ENCODE data around the gene ZNF124. TPM values are rescaled to one million over a fixed set of nuclear protein-coding genes. Genes with fewer than 3 reads are reported as not detected.

Gene ZNF124
- total RNA-seq, 2 donors from 2014 or later = 19.9 to 28.9 TPM

DNA sequence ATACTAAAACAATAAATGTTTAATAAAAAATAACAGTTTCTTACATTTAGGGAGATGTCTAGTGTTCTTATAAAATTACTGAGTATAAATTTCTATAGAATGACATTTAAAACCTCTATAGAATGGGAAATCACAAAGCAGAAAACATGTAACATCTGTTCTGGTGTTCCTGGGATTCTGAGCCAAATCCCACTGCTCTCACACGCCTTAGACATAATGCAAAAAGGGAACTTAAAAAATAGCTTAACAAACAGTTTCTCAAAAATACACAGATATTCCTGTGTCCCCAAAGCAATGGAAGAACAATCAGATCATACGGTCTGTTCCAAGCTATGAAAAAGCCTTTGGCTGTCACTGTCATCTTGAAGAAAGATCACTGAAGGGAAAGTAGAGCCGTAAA is 27.0 kb upstream of the ZNF124 start:
- peaks cover 5% of the 10 kb centered on the region for H3K9me3 ChIP-seq
- H3K27me3 ChIP-seq (replicated peaks; ENCODE audit: insufficient read depth) = no peaks in the 10 kb centered on the region
- H3K36me3 ChIP-seq = peaks cover 15% of the 10 kb centered on the region
- H3K4me1 ChIP-seq (ENCODE audit: control insufficient read depth in 1 of 2, low read depth in 2 of 2) = peaks cover 0 to 3% of the 10 kb centered on the region in 2 donors
- TF ChIP-seq, protein P1, sequence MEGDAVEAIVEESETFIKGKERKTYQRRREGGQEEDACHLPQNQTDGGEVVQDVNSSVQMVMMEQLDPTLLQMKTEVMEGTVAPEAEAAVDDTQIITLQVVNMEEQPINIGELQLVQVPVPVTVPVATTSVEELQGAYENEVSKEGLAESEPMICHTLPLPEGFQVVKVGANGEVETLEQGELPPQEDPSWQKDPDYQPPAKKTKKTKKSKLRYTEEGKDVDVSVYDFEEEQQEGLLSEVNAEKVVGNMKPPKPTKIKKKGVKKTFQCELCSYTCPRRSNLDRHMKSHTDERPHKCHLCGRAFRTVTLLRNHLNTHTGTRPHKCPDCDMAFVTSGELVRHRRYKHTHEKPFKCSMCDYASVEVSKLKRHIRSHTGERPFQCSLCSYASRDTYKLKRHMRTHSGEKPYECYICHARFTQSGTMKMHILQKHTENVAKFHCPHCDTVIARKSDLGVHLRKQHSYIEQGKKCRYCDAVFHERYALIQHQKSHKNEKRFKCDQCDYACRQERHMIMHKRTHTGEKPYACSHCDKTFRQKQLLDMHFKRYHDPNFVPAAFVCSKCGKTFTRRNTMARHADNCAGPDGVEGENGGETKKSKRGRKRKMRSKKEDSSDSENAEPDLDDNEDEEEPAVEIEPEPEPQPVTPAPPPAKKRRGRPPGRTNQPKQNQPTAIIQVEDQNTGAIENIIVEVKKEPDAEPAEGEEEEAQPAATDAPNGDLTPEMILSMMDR (IDR thresholded peaks at IDR 0.05) = no peak
- DNase-seq (ENCODE audit: low spot score) = no peak
- no peak overlapping the region for H3K4me3 ChIP-seq
- no peak overlapping the region for H3K27ac ChIP-seq
- no peak for ATAC-seq (ENCODE audit: insufficient number of reproducible peaks, low FRiP score, low read depth)

DNA sequence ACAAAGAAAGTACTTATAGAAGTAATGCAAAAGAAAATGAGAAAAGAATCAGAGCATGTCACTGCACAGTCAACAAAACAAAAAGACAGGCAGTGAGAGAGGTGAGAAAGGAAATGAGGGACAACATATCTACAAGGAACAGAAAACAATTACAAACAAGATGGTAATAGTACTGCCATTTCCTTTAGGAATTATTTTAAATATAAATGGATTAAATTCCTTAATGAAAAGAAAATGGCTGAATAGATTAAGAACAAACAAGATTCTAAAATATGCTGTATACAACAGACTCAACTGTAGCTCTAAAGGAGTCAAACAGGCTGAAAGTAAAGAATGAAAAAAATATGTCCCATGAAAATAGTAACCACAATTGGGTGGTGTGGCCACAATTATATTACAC is 22.1 kb upstream of the ZNF124 start:
- DNase-seq (ENCODE audit: low spot score) = no peak
- H3K27ac ChIP-seq = no peak overlapping the region
- H3K36me3 ChIP-seq = peaks cover 29% of the 10 kb centered on the region
- ATAC-seq (ENCODE audit: insufficient number of reproducible peaks, low FRiP score, low read depth) = no peak
- H3K4me3 ChIP-seq = no peak overlapping the region
- no peaks in the 10 kb centered on the region for H3K27me3 ChIP-seq (replicated peaks; ENCODE audit: insufficient read depth)
- H3K9me3 ChIP-seq = peaks cover 39% of the 10 kb centered on the region
- TF ChIP-seq, protein P1 (IDR thresholded peaks at IDR 0.05) = no peak
- H3K4me1 ChIP-seq (ENCODE audit: control insufficient read depth in 1 of 2, low read depth in 2 of 2) = peaks cover 0 to 3% of the 10 kb centered on the region in 2 donors

DNA sequence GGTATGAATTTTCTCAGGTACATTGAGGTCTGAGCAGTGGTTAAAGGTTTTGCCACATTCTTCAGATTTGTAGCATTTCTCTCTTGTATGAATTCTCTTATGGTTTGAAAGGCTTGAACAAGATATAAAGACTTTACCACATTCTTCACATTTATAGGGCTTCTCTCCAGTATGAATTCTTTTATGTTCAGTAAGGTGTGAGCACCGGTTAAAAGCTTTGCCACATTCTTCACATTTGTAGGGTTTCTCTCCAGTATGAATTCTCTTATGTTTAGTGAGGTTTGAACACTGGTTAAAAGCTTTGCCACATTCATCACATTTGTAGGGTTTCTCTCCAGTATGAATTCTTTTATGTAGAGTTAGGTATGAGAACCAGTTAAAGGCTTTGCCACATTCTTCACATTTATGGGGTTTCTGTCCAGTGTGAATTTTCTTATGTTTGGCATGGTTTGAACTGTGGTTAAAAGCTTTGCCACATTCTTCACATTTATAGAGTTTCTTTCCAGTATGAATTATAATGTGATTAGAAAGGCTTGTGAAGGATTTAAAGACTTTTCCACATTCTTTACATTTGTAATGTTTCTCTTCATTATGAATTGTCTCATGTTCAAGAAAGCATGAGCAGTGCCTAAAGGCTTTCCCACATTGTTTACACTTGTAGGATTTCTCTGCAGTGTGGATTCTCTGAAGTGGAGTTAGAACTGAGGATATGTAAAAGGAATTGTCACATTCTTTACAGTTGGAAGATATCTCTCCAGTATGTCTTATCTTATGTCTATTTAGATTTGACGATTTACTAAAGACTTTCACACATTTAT is 18.4 kb upstream of the ZNF124 start:
- H3K4me3 ChIP-seq = no peak overlapping the region
- no peaks in the 10 kb centered on the region for H3K4me1 ChIP-seq (ENCODE audit: control insufficient read depth in 1 of 2, low read depth in 2 of 2)
- H3K36me3 ChIP-seq = peaks cover 18% of the 10 kb centered on the region
- no peak for ATAC-seq (ENCODE audit: insufficient number of reproducible peaks, low FRiP score, low read depth)
- TF ChIP-seq, protein P1 (IDR thresholded peaks at IDR 0.05) = no peak
- H3K27ac ChIP-seq = no peak overlapping the region
- peaks cover 56% of the 10 kb centered on the region for H3K9me3 ChIP-seq
- H3K27me3 ChIP-seq (replicated peaks; ENCODE audit: insufficient read depth) = no peaks in the 10 kb centered on the region
- no peak for DNase-seq (ENCODE audit: low spot score)

DNA sequence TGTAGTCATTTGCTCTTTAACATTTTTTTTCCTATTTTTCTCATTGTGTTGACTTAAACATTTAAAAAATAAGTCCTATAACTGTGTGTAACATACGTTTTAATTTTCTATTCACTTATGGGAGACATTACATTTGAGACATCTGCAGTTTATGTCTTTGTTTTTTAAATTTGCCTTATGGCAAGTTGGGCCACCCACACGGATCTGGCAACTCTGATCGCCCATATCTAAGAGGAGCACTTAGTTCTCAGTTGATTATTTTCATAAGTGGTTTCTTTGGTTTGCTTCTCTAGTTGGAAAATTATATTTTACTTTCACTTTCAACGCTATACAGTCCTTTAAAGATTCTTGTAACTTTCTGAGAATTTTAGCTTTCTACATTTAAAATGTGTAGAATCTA is 13.8 kb upstream of the ZNF124 start:
- ATAC-seq (ENCODE audit: insufficient number of reproducible peaks, low FRiP score, low read depth) = no peak
- DNase-seq (ENCODE audit: low spot score) = no peak
- Histone ChIP-seq H3K4me1 (ENCODE audit: control insufficient read depth in 1 of 2, low read depth in 2 of 2) (no peaks in the 10 kb centered on the region), H3K4me3 (no peak overlapping the region), H3K27ac (no peak overlapping the region), H3K9me3 (peaks cover 42% of the 10 kb centered on the region), H3K36me3 (peaks cover 11% of the 10 kb centered on the region), H3K27me3 (replicated peaks; ENCODE audit: insufficient read depth) (no peaks in the 10 kb centered on the region)
- TF ChIP-seq, protein P1 (IDR thresholded peaks at IDR 0.05) = no peak

DNA sequence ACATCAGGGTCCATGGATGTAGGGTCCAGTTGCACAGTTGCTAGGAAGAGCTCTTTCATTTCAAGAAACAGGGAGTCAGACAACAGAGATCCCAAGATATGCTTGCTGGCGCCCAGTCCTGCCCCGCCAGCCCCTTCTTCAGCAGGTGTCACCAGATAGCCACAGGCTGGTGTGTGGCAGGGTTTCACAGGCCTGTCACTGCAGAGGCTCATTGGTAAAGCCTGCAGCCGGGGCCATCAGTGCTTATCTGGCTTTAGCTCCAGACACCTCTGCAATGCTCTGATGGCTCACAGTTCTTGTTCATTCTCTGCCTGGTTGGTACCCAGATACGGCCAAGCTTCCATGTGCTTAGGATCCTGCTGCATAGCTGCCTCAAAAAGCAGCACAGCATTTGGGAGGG is 12.4 kb upstream of the ZNF124 start:
- no peak overlapping the region for H3K27ac ChIP-seq
- TF ChIP-seq, protein P1 (IDR thresholded peaks at IDR 0.05) = no peak
- peaks cover 32% of the 10 kb centered on the region for H3K9me3 ChIP-seq

More for the DNA sequence above, 12.4 kb upstream of the ZNF124 start:
- no peak overlapping the region for H3K4me3 ChIP-seq
- ATAC-seq (ENCODE audit: insufficient number of reproducible peaks, low FRiP score, low read depth) = no peak
- no peak for DNase-seq (ENCODE audit: low spot score)
- H3K27me3 ChIP-seq (replicated peaks; ENCODE audit: insufficient read depth) = no peaks in the 10 kb centered on the region
- H3K36me3 ChIP-seq = no peaks in the 10 kb centered on the region
- H3K4me1 ChIP-seq (ENCODE audit: control insufficient read depth in 1 of 2, low read depth in 2 of 2) = no peaks in the 10 kb centered on the region

Data from thoracic aorta (tissue), 2 donors.